SK-N-SH (cell line): ENCODE measurements around the gene CUBN. TPM values are rescaled to one million over a fixed set of nuclear protein-coding genes. Genes with fewer than 3 reads are reported as not detected.

Experiments
- CTCF ChIA-PET: fragments of 300-600, 350-600 bp; formaldehyde crosslinking; extraction: SDS; loops from one replicate; lab custom pipeline; 2021; lab: Yijun Ruan, JAX
- POLR2A ChIA-PET: fragments of 350-600 bp; sonication (Branson Sonifier 250); formaldehyde crosslinking; extraction: SDS; loops from one replicate; lab custom pipeline; 2020; ENCODE audit warnings: antibody characterized with exemption, inconsistent platforms; lab: Yijun Ruan, JAX
- DNase-seq: peaks from one replicate; pipeline ENCODE4 v3.0.0; 2012
- H2AFZ ChIP-seq: fragments of 200-600 bp; sonication (generic); 2 replicates; pipeline ENCODE4 v1.8.1; 2016; ENCODE audit warnings: antibody characterized with exemption, mild to moderate bottlenecking, low read depth
- H3F3A ChIP-seq: fragments of 200-600 bp; sonication (generic); replicated peaks from 2 replicates; pipeline ENCODE3; 2016; ENCODE audit warnings: antibody characterized with exemption, mild to moderate bottlenecking; ENCODE audit not compliant: insufficient read depth
- H3K27ac ChIP-seq, 2 experiments: fragments of 200-500 bp in 1 of 2; fragments of 200-600 bp in 1 of 2; sonication (Bioruptor generic) in 1 of 2; sonication (generic), shearing (Covaris generic) in 1 of 2; 2 replicates each; pipeline versions ENCODE4 v1.5.1 to v1.6.1; 2014 to 2016; ENCODE audit warnings: low read depth in 2 of 2, inconsistent platforms in 1 of 2, low read length in 1 of 2, mild to moderate bottlenecking in 1 of 2, mixed read lengths in 1 of 2
- H3K27me3 ChIP-seq: fragments of 200-600 bp; sonication (generic), shearing (Covaris generic); 2 replicates; pipeline ENCODE4 v1.6.1; 2016; ENCODE audit warnings: mixed run types; ENCODE audit not compliant: insufficient read depth
- H3K36me3 ChIP-seq, 2 experiments: fragments of 200-500 bp in 1 of 2; fragments of 200-600 bp in 1 of 2; sonication (Bioruptor generic) in 1 of 2; sonication (generic) in 1 of 2; replicated peaks in 1 of 2; 2 replicates each; pipeline versions ENCODE3 to v1.5.1; 2014 to 2016; ENCODE audit warnings: low read length in 1 of 2, mild to moderate bottlenecking in 1 of 2; ENCODE audit not compliant: insufficient read depth in 2 of 2, control insufficient read depth in 1 of 2
- H3K4me1 ChIP-seq, 2 experiments: fragments of 200-500 bp in 1 of 2; fragments of 200-600 bp in 1 of 2; sonication (Bioruptor generic) in 1 of 2; sonication (generic), shearing (Covaris generic) in 1 of 2; 2 replicates each; pipeline versions ENCODE4 v1.5.1 to v1.6.1; 2014 to 2016; ENCODE audit warnings: low read depth in 1 of 2, low read length in 1 of 2, mixed run types in 1 of 2; ENCODE audit not compliant: insufficient read depth in 2 of 2, control insufficient read depth in 1 of 2
- H3K4me2 ChIP-seq: fragments of 200-600 bp; sonication (generic), shearing (Covaris generic); 2 replicates; pipeline ENCODE4 v1.6.1; 2017; ENCODE audit warnings: mixed run types
- H3K4me3 ChIP-seq, 2 experiments: fragments of 200-500 bp in 1 of 2; fragments of 200-600 bp in 1 of 2; sonication (Bioruptor generic) in 1 of 2; sonication (generic), shearing (Covaris generic) in 1 of 2; 2 replicates each; pipeline versions ENCODE4 v1.5.1 to v1.8.1; 2014 to 2016; ENCODE audit warnings: low read depth in 2 of 2, inconsistent platforms in 1 of 2, low read length in 1 of 2, mild to moderate bottlenecking in 1 of 2, mixed read lengths in 1 of 2, moderate library complexity in 1 of 2
- H3K79me2 ChIP-seq: fragments of 200-600 bp; sonication (generic); 2 replicates; pipeline ENCODE4 v1.8.1; 2017; ENCODE audit warnings: mild to moderate bottlenecking; ENCODE audit not compliant: insufficient read depth
- H3K9ac ChIP-seq: fragments of 200-600 bp; sonication (generic); 2 replicates; pipeline ENCODE4 v1.6.1; 2017; ENCODE audit warnings: mixed run types
- H3K9me2 ChIP-seq: fragments of 200-600 bp; sonication (generic); 2 replicates; pipeline ENCODE4 v1.6.1; 2017; ENCODE audit warnings: mixed run types
- H3K9me3 ChIP-seq: fragments of 200-600 bp; sonication (generic); 2 replicates; pipeline ENCODE4 v1.6.1; 2017; ENCODE audit warnings: mixed run types, mild to moderate bottlenecking, moderate library complexity
- H4K20me1 ChIP-seq: fragments of 200-600 bp; sonication (generic); 2 replicates; pipeline ENCODE4 v1.6.1; 2017; ENCODE audit warnings: mild to moderate bottlenecking, mixed run types; ENCODE audit not compliant: insufficient read depth
- GABPA ChIP-seq: IDR thresholded peaks from 2 replicates; pipeline ENCODE4 v1.4.0; 2012; ENCODE audit warnings: low read depth, mild to moderate bottlenecking
- NFIC ChIP-seq: IDR thresholded peaks from 2 replicates; pipeline ENCODE4 v1.4.0; 2012; ENCODE audit warnings: borderline replicate concordance
- RAD21 ChIP-seq: IDR thresholded peaks from 2 replicates; pipeline ENCODE4 v1.6.1; 2012; ENCODE audit warnings: mild to moderate bottlenecking, low read length
- REST ChIP-seq: IDR thresholded peaks from 2 replicates; pipeline ENCODE4 v1.6.1; 2012; ENCODE audit warnings: mild to moderate bottlenecking, low read depth, low read length, moderate library complexity
- USF1 ChIP-seq: IDR thresholded peaks from 2 replicates; pipeline ENCODE4 v1.4.0; 2012; ENCODE audit warnings: low read depth, borderline replicate concordance
- USF2 ChIP-seq: fragments of 150-350 bp; IDR thresholded peaks from 2 replicates; pipeline ENCODE4 v1.6.1; 2017; ENCODE audit warnings: antibody characterized with exemption, low read length, low read depth, borderline replicate concordance
- WGBS: methylation state at CpG from one replicate; pipeline ENCODE4 v1.1.6; 2017; ENCODE audit warnings: low lambda C conversion rate; 5-methylcytosine and 5-hydroxymethylcytosine counted together
- polyA plus RNA-seq, 3 experiments: library from polyadenylated mRNA; depleted of rRNA; stranded (reverse); fragments of >200 nt; gene quantifications; 2 replicates each; pipeline ENCODE4 v1.2.3, GENCODE V29; 2012

The CUBN gene
- 2.4 and 2.7 TPM in 2 replicates for polyA plus RNA-seq (2012; rRNA removed)
- polyA plus RNA-seq (2012; cell fraction: cytosol; rRNA removed) = 3.5 and 4.0 TPM in 2 replicates
- polyA plus RNA-seq (2012; cell fraction: nucleus; rRNA removed) = 1.1 and 2.5 TPM in 2 replicates

GRCh38 chr10:17129741-17130140 lies at the start of gene CUBN:
Gene CUBN, minus strand, starts transcription at chr10:17129811. Its CDS starts 46 bp downstream, at chr10:17129765.
- 97% methylated on average over 1 of the region's 1 CpG for WGBS
- DNase-seq = no peak

More at GRCh38 chr10:17129741-17130140, at the start of gene CUBN:
- ChIA-PET CTCF (no interaction called here), POLR2A (no interaction called here)
- no peak within 1 kb of the TSS for H3K27ac ChIP-seq
- no peaks in the 10 kb centered on the region for H3K4me1 ChIP-seq
- H3F3A ChIP-seq = no peaks in the 10 kb centered on the region
- H3K9me2 ChIP-seq = no peaks in the 10 kb centered on the region
- no peaks in the 10 kb centered on the region for H3K79me2 ChIP-seq
- TF ChIP-seq RAD21 (no peak), USF2 (no peak), GABPA (no peak), REST (no peak), NFIC (no peak), USF1 (no peak)
- no peak within 1 kb of the TSS for H3K4me3 ChIP-seq
- H3K36me3 ChIP-seq = no peaks in the 10 kb centered on the region
- no peaks in the 10 kb centered on the region for H3K9me3 ChIP-seq
- H4K20me1 ChIP-seq = no peaks in the 10 kb centered on the region
- no peak within 1 kb of the TSS for H3K4me2 ChIP-seq
- no peak within 1 kb of the TSS for H3K9ac ChIP-seq
- no peak within 1 kb of the TSS for H2AFZ ChIP-seq
- H3K27me3 ChIP-seq = no peaks in the 10 kb centered on the region
